PC-9 (cell line): ENCODE results near the gene PPAN. TPM values are rescaled to one million over a fixed set of nuclear protein-coding genes. Genes with fewer than 3 reads are reported as not detected.

ENCODE experiments used
- BruUV-seq: library from RNA; stranded (reverse); fragments of 400-500 nt; replicated peaks from 2 replicates; lab custom pipeline; 2021; lab: Mats Ljungman, UMichigan
- CTCF ChIA-PET: fragments of 300-600 bp; sonication (Branson Sonifier 250); formaldehyde crosslinking; loops from one replicate; lab custom pipeline; 2022; ENCODE audit warnings: antibody characterized with exemption; lab: Charles Lee
- POLR2A ChIA-PET: fragments of 300-600 bp; sonication (Branson Sonifier 250); formaldehyde crosslinking; loops from one replicate; lab custom pipeline; 2022; ENCODE audit warnings: antibody characterized with exemption; ENCODE audit not compliant: unreplicated experiment; lab: Charles Lee
- DNase-seq, 2 experiments: peaks; one replicate each; pipeline versions ENCODE4 v3.0.0 to v3.0.0-alpha.2; 2015 to 2022; ENCODE audit warnings: mixed read lengths in 1 of 2
- H2AFZ ChIP-seq: fragments of 200-600 bp; sonication (generic); 2 replicates; pipeline ENCODE4 v1.8.1; 2017; ENCODE audit warnings: antibody characterized with exemption
- H3F3A ChIP-seq: fragments of 200-600 bp; sonication (generic); 2 replicates; pipeline ENCODE4 v1.8.1; 2017; ENCODE audit warnings: antibody characterized with exemption, mild to moderate bottlenecking, low read depth; ENCODE audit not compliant: insufficient read depth
- H3K27ac ChIP-seq: fragments of 200-600 bp; sonication (generic); 2 replicates; pipeline ENCODE4 v1.6.1; 2016; ENCODE audit warnings: mixed run types
- H3K27me3 ChIP-seq: fragments of 200-600 bp; sonication (generic); 2 replicates; pipeline ENCODE4 v1.6.1; 2016; ENCODE audit warnings: low read depth, mixed run types; ENCODE audit not compliant: insufficient read depth
- H3K36me3 ChIP-seq: fragments of 200-600 bp; sonication (generic); 2 replicates; pipeline ENCODE4 v1.6.1; 2016; ENCODE audit warnings: low read depth, mixed run types
- H3K4me1 ChIP-seq: fragments of 200-600 bp; sonication (generic); replicated peaks from 2 replicates; pipeline ENCODE4 v1.6.1; 2016; ENCODE audit warnings: mixed run types; ENCODE audit not compliant: insufficient read depth
- H3K4me2 ChIP-seq: fragments of 200-600 bp; sonication (generic); 2 replicates; pipeline ENCODE4 v1.6.1; 2017; ENCODE audit warnings: mixed run types
- H3K4me3 ChIP-seq: fragments of 200-600 bp; sonication (generic); 2 replicates; pipeline ENCODE4 v1.6.1; 2016; ENCODE audit warnings: mixed run types
- H3K79me2 ChIP-seq: fragments of 200-600 bp; sonication (generic); 2 replicates; pipeline ENCODE4 v1.6.1; 2017; ENCODE audit warnings: low read depth, mixed run types
- H3K9me2 ChIP-seq: fragments of 200-600 bp; sonication (generic); 2 replicates; pipeline ENCODE4 v1.8.1; 2017; ENCODE audit warnings: mild to moderate bottlenecking; ENCODE audit not compliant: insufficient read depth
- H3K9me3 ChIP-seq: fragments of 200-600 bp; sonication (generic); 2 replicates; pipeline ENCODE4 v1.8.1; 2016; ENCODE audit warnings: low read depth; ENCODE audit not compliant: insufficient read depth
- H4K20me1 ChIP-seq: fragments of 200-600 bp; sonication (generic); 2 replicates; pipeline ENCODE4 v1.8.1; 2017; ENCODE audit not compliant: insufficient read depth
- EZH2 ChIP-seq: fragments of 200-600 bp; sonication (generic); IDR thresholded peaks from 2 replicates; pipeline ENCODE4 v1.8.0; 2017; ENCODE audit warnings: antibody characterized with exemption, low read depth
- intact Hi-C: fragments of 100-400 bp; cut with micrococcal nuclease; formaldehyde crosslinking; loops from one replicate; pipeline ENCODE4 v1.10.0; 2022; ENCODE audit not compliant: unreplicated experiment
- total RNA-seq: library from RNA; stranded (reverse); gene quantifications from 2 replicates; pipeline ENCODE4 v1.2.3, GENCODE V29; 2021
- TF ChIP-seq, protein P1 (sequence below): fragments of 200-600 bp; sonication (generic); conservative IDR thresholded peaks from 2 replicates; pipeline ENCODE4 v1.6.1; 2017; ENCODE audit warnings: mixed run types, antibody characterized with exemption, mild to moderate bottlenecking, moderate library complexity

The PPAN gene
- total RNA-seq, 1 experiment from 2014 or later = 41.0 TPM

DNA sequence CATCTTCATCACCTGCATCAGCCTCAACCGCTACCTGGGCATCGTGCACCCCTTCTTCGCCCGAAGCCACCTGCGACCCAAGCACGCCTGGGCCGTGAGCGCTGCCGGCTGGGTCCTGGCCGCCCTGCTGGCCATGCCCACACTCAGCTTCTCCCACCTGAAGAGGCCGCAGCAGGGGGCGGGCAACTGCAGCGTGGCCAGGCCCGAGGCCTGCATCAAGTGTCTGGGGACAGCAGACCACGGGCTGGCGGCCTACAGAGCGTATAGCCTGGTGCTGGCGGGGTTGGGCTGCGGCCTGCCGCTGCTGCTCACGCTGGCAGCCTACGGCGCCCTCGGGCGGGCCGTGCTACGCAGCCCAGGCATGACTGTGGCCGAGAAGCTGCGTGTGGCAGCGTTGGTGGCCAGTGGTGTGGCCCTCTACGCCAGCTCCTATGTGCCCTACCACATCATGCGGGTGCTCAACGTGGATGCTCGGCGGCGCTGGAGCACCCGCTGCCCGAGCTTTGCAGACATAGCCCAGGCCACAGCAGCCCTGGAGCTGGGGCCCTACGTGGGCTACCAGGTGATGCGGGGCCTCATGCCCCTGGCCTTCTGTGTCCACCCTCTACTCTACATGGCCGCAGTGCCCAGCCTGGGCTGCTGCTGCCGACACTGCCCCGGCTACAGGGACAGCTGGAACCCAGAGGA lies 7.9 kb downstream of the PPAN start:
- H3K4me2 ChIP-seq = no peak overlapping the region
- H3K79me2 ChIP-seq = peaks cover 26% of the 10 kb centered on the region
- H2AFZ ChIP-seq = no peak overlapping the region
- H3K9me2 ChIP-seq = no peaks in the 10 kb centered on the region
- H3K4me3 ChIP-seq = no peak overlapping the region
- POLR2A ChIA-PET = no interaction called here
- no peak for TF ChIP-seq EZH2
- TF ChIP-seq, protein P1, sequence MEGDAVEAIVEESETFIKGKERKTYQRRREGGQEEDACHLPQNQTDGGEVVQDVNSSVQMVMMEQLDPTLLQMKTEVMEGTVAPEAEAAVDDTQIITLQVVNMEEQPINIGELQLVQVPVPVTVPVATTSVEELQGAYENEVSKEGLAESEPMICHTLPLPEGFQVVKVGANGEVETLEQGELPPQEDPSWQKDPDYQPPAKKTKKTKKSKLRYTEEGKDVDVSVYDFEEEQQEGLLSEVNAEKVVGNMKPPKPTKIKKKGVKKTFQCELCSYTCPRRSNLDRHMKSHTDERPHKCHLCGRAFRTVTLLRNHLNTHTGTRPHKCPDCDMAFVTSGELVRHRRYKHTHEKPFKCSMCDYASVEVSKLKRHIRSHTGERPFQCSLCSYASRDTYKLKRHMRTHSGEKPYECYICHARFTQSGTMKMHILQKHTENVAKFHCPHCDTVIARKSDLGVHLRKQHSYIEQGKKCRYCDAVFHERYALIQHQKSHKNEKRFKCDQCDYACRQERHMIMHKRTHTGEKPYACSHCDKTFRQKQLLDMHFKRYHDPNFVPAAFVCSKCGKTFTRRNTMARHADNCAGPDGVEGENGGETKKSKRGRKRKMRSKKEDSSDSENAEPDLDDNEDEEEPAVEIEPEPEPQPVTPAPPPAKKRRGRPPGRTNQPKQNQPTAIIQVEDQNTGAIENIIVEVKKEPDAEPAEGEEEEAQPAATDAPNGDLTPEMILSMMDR = no peak
- BruUV-seq = no TSS peak
- no peak for DNase-seq
- intact Hi-C loops = no loop called here
- no peaks in the 10 kb centered on the region for H3K4me1 ChIP-seq
- peaks cover 35% of the 10 kb centered on the region for H3K36me3 ChIP-seq
- H3F3A ChIP-seq = peaks cover 86% of the 10 kb centered on the region
- H4K20me1 ChIP-seq = peaks cover 86% of the 10 kb centered on the region
- no peaks in the 10 kb centered on the region for H3K27me3 ChIP-seq
- H3K27ac ChIP-seq = no peak overlapping the region
- CTCF ChIA-PET = no interaction called here
- H3K9me3 ChIP-seq = no peaks in the 10 kb centered on the region

DNA sequence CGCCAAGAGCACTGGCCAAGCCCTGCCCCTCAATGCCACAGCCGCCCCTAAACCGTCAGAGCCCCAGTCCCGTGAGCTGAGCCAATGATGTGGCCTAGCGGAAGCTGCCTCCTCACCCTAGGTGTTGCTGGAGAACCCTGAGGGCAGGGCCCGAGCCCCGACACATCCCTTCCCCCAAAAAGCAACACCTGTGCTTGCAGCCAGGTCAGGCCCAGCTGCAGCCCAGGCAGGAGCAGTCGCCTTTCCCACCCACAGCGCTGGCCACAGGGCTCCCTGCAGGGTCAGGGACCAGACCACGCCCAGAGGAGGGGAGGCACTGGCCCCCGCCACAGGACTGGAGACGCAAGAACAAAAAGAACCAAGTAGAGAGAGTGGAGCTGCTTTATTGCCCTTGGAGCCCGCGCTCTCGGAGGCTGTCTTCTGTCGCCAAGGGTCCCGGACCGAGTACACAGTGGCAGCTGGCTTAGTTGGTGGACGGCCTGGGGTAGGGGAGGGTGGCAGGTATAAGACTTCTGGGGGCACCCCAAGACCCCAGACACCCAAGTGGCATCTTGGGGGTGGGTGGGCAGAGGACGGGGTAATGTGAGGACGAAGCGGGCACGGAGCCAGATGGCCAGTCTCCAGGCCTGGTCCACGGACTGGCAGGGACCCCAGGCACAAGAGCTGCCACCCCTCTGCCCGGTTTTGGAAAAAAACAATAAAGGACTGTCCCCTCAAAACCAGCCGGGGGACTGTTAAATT lies 8.7 kb downstream of the PPAN start:
- Histone ChIP-seq H3K4me1 (no peaks in the 10 kb centered on the region), H3K9me2 (no peaks in the 10 kb centered on the region), H3K4me2 (no peak overlapping the region), H3K27ac (no peak overlapping the region), H3K79me2 (peaks cover 26% of the 10 kb centered on the region), H3K4me3 (no peak overlapping the region), H3K27me3 (no peaks in the 10 kb centered on the region), H3K36me3 (peaks cover 28% of the 10 kb centered on the region), H2AFZ (no peak overlapping the region), H3K9me3 (no peaks in the 10 kb centered on the region), H3F3A (peaks cover 79% of the 10 kb centered on the region), H4K20me1 (peaks cover 78% of the 10 kb centered on the region)
- intact Hi-C loops = loop anchor here (5.0 kb wide), 1 partner anchor 137 kb away; the partner anchor contains the start of gene MRPL4
- no peak for TF ChIP-seq EZH2
- TF ChIP-seq, protein P1 = no peak
- BruUV-seq = no TSS peak
- ChIA-PET CTCF (no interaction called here), POLR2A (no interaction called here)
- peak in 1 of 2 experiments; percentile 24 for DNase-seq

DNA sequence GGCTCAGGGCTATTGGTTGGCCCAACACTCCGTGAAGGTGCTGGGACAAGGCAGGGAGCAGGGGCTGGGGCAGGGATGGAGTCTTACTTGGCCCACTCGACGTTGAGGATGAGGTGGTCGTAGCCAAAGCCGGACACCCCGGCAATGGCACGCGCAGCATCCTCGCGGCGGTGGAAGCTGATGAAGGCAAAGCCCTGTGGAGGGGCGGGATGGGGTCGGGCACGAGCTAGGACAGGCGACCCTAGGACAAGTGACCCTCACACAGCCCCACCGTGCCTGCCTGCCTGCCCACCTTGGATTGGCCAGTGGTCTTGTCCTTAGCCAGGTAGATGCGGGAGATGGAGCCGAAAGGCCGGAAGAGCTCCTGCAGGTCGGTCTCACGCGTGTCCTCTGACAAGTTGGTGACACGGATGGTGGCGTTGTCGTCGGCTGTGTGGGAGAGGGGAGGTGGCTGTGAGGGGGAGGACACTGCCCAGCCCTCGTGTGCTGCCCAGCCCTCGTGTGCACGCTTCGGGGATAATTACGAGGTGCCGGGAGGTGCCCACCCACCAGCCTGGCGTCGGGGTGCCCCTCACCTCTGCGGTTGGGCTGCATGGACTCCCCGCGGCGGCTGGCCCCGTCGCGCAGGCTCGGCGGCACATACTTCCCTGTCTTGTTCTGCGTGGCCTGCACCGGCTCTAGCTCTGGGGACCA lies 9.4 kb downstream of the PPAN start:
- Histone ChIP-seq H3K27me3 (no peaks in the 10 kb centered on the region), H3K9me3 (no peaks in the 10 kb centered on the region), H3K36me3 (peaks cover 21% of the 10 kb centered on the region), H3K4me1 (peaks cover 1% of the 10 kb centered on the region; the same call in 1 of the 2 replicates), H4K20me1 (peaks cover 77% of the 10 kb centered on the region), H3K79me2 (peaks cover 26% of the 10 kb centered on the region), H2AFZ (no peak overlapping the region), H3K27ac (no peak overlapping the region), H3K9me2 (no peaks in the 10 kb centered on the region), H3K4me2 (no peak overlapping the region), H3K4me3 (no peak overlapping the region), H3F3A (peaks cover 75% of the 10 kb centered on the region)
- intact Hi-C loops = loop anchor here (5.0 kb wide), 1 partner anchor 137 kb away; the partner anchor contains the start of gene MRPL4
- ChIA-PET POLR2A (no interaction called here), CTCF (no interaction called here)
- peak in 1 of 2 experiments; percentile 7 for DNase-seq
- no peak for TF ChIP-seq EZH2
- TF ChIP-seq, protein P1 = no peak
- no TSS peak for BruUV-seq
